ENCODE data around the gene CEP57L1. TPM values are rescaled to one million over a fixed set of nuclear protein-coding genes. Genes with fewer than 3 reads are reported as not detected.

CEP57L1 gene
- total and polyA plus RNA-seq, 7 donors = 5.1 to 20.7 (median 6.4) TPM

- DNase-seq (no peak), ATAC-seq (no peak)
- no peaks in the 10 kb centered on the region for H3K27me3 ChIP-seq (ENCODE audit: insufficient read depth in 3 of 3, low read length in 2 of 3)
- peaks cover 55% of the 10 kb centered on the region for H3K4me1 ChIP-seq
- H3K36me3 ChIP-seq (ENCODE audit: insufficient read depth in 1 of 2, low read depth in 1 of 2) = no peaks in the 10 kb centered on the region
- H3K4me3 ChIP-seq = no peak overlapping the region
- peak overlapping the region; percentile 50 for H3K27ac ChIP-seq
- intact Hi-C loops (cut with DNase I) = no loop called here
- no peaks in the 10 kb centered on the region for H3K9me3 ChIP-seq
- TF ChIP-seq, protein P1, sequence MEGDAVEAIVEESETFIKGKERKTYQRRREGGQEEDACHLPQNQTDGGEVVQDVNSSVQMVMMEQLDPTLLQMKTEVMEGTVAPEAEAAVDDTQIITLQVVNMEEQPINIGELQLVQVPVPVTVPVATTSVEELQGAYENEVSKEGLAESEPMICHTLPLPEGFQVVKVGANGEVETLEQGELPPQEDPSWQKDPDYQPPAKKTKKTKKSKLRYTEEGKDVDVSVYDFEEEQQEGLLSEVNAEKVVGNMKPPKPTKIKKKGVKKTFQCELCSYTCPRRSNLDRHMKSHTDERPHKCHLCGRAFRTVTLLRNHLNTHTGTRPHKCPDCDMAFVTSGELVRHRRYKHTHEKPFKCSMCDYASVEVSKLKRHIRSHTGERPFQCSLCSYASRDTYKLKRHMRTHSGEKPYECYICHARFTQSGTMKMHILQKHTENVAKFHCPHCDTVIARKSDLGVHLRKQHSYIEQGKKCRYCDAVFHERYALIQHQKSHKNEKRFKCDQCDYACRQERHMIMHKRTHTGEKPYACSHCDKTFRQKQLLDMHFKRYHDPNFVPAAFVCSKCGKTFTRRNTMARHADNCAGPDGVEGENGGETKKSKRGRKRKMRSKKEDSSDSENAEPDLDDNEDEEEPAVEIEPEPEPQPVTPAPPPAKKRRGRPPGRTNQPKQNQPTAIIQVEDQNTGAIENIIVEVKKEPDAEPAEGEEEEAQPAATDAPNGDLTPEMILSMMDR (IDR thresholded peaks at IDR 0.05) = no peak
- WGBS, 3 donors = 22 to 72% (median 51%) methylated on average over 1 of the region's 1 CpG
These were observed 44.7 kb upstream of the CEP57L1 start for GRCh38 chr6:109050447-109051102.

GRCh38 chr6:109051301-109052017, 43.8 kb upstream of the CEP57L1 start:
- Histone ChIP-seq H3K27me3 (ENCODE audit: insufficient read depth in 3 of 3, low read length in 2 of 3) (no peaks in the 10 kb centered on the region), H3K27ac (peak overlapping the region; percentile 50), H3K9me3 (no peaks in the 10 kb centered on the region), H3K4me3 (no peak overlapping the region), H3K36me3 (ENCODE audit: insufficient read depth in 1 of 2, low read depth in 1 of 2) (no peaks in the 10 kb centered on the region), H3K4me1 (peaks cover 62% of the 10 kb centered on the region)
- 63 to 81% (median 65%) methylated on average over 1 of the region's 1 CpG for WGBS, 3 donors
- no peak for DNase-seq
- TF ChIP-seq, protein P1 (IDR thresholded peaks at IDR 0.05) = no peak
- intact Hi-C loops (cut with DNase I) = no loop called here
- ATAC-seq = no peak

- peaks cover 62% of the 10 kb centered on the region for H3K4me1 ChIP-seq
These were observed 43.2 kb upstream of the CEP57L1 start for GRCh38 chr6:109052018-109052651.

DNA sequence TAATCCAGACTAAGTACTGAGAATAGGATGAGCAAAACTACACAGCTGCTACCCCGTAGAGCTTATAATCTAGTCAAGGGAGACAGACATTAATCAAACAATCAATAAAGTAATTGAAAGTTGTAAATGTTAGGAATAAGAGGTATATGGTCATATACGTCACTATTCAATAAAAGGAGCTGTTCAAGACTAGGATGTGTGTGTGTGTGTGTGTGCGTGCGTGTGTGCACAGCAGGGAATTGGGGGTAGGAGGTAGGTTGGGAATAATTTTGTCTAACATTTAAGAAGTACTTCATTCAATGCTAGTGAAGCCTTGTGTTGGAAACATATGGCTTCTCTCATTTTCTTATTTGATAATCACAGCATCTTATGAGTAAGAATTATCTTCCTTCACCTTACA, 42.5 kb upstream of the CEP57L1 start:
- no peaks in the 10 kb centered on the region for H3K27me3 ChIP-seq (ENCODE audit: insufficient read depth in 3 of 3, low read length in 2 of 3)
- DNase-seq (no peak), ATAC-seq (peak in 1 of 4 donors; percentile 16)
- H3K4me3 ChIP-seq = no peak overlapping the region
- intact Hi-C loops (cut with DNase I) = no loop called here
- peaks cover 0 to 3% of the 10 kb centered on the region in 2 donors for H3K36me3 ChIP-seq (ENCODE audit: insufficient read depth in 1 of 2, low read depth in 1 of 2)
- H3K4me1 ChIP-seq = peaks cover 66% of the 10 kb centered on the region
- H3K27ac ChIP-seq = peak overlapping the region; percentile 77
- H3K9me3 ChIP-seq = no peaks in the 10 kb centered on the region
- WGBS, 3 donors = 67 to 78% (median 67%) methylated on average over 4 of the region's 4 CpGs
- TF ChIP-seq, protein P1 (IDR thresholded peaks at IDR 0.05) = no peak

More at GRCh38 chr6:109052018-109052651, 43.2 kb upstream of the CEP57L1 start:
- ATAC-seq (no peak), DNase-seq (no peak)
- intact Hi-C loops (cut with DNase I) = no loop called here
- Histone ChIP-seq H3K9me3 (no peaks in the 10 kb centered on the region), H3K27me3 (ENCODE audit: insufficient read depth in 3 of 3, low read length in 2 of 3) (no peaks in the 10 kb centered on the region), H3K27ac (peak overlapping the region; percentile 77), H3K4me3 (no peak overlapping the region), H3K36me3 (ENCODE audit: insufficient read depth in 1 of 2, low read depth in 1 of 2) (no peaks in the 10 kb centered on the region)
- TF ChIP-seq, protein P1 (IDR thresholded peaks at IDR 0.05) = no peak

All from psoas muscle (tissue), 8 donors.